Fibroblast of mammary gland (primary cell): ENCODE data around the gene IL5.
A peak's percentile ranks its signal among the peaks of the same experiment; 100 is the strongest.

Experiments
- DNase-seq: peaks from one replicate; pipeline ENCODE4 v3.0.0-alpha.2; 2010; ENCODE audit warnings: low read depth
- H3K4me3 ChIP-seq: 2 replicates; pipeline ENCODE4 v1.5.1; 2011; ENCODE audit warnings: low read depth, mild to moderate bottlenecking, low read length, moderate library complexity; ENCODE audit not compliant: control insufficient read depth
- CTCF ChIP-seq: conservative IDR thresholded peaks from 2 replicates; pipeline ENCODE4 v1.5.1; 2011; ENCODE audit warnings: low read depth, low read length, inconsistent platforms; ENCODE audit not compliant: control insufficient read depth, insufficient read depth

IL5 gene

DNA sequence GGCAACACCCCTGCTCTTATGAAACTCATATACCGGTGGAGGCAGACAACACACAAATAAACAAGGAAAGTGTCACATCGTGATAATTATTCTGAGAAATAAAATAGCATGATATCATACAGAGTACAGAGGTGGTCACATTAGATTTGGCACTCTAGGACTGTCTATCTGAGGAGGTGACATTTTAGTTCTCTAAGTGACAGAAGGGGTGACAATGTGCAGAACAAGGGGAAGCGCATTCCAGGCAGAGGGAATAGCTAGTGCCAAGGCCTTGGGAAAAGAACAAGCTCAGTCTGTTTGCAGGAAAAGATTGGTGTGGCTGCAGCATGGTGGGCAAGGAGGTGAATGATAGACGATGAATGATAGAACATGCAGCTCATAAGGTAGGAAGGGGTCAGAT lies 40.1 kb downstream of the IL5 start:
- DNase-seq: no peak
- no peak for TF ChIP-seq CTCF

DNA sequence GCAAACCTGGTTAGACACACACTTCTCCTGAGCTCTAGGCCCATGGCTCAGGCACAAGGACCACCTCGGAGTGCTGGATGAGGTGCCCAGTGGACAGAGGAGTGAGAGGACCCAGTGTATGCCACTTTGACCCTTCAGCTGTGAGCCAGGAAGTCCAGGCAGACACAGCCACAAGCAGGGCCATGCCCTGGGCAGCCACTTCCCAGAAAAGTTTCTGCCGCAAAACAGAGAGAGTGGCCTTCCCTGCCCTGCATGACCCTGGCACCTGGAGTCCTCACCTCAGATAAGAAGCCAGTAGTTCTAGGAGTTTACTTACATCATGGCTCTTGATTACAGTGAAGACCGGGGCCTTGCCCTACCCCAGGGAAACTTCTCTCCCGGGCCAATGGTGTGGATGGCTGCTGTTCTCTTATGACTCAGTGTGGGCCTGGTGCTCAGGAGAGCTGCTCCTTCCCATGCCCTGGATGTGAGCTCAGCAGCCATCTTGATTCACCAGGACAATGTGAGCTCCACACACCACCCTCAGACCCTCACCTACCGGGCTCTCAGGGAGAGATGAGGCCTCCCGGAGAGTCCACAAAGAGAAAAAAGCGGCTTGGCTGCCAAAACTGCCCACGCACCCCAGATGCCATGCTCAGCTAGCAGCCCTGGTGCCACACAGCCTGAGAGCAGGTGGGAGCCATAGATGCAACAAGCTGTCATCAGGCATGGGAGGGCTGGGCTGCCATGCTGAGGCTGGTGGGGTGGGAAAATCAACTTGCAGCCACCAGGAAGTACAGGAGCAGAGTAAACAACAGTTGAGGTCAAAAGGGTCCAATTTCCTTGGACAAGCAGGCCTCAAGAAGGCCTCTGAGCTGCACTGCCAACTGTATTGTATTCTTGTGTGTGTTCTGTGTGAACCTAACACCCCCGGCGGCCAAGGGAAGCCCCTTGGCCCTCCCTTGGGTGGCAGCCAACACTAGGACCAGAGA lies 41.1 kb downstream of the IL5 start:
- no peak overlapping the region for H3K4me3 ChIP-seq
- peak; percentile 57 for DNase-seq
- TF ChIP-seq CTCF: no peak

More for the DNA sequence above, 40.1 kb downstream of the IL5 start:
- H3K4me3 ChIP-seq: no peak overlapping the region

DNA sequence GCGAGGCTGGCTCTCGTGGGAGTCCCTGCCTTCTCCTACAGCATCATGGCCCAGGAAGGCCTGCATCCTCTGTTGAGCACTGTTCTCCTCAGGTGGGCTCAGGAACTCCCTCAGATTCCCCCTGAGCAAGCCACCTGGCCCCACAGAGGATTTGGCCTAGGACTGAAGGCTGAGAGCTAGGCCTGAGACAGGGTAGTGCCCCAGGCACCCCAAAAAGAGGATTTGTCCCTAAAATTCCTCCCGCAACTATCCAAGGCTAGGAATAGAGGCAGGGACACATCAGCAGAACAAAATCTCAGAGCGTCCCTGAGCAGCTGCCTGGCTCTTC lies 41.7 kb downstream of the IL5 start:
- no peak for TF ChIP-seq CTCF
- H3K4me3 ChIP-seq: no peak overlapping the region
- DNase-seq: no peak

DNA sequence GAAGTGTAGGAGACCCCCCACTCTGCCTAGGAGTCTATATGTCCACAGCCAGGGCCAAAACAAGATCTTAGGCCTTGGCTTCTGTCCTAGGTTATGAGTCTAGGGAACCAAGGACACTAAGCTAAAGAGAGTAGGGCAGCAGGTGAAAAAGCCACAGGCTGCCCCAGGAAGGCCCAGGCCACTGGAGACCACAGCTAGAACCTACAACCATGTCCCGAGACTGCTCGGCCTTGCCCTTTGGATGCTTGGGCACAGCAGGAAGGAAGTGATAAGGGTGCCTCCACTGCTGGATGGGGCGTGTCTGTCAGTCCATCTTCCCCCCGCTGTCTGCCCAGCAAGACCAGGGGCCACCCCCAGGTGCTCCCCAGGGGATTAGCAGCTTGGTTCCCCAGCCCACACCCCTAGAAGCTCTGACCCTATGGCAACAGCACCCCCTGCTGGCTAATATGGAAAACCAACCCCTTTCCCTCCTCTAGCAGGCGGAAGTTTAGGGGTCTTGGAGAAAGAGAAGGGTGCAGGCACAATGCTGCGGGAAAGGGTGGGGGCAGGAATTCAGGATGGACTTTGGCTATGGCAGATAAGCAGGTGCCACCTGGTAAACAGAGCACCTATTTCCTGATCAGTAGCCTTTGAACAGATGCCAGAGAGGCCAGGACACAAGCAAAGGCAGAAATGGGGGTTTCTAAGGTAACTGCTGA lies 42.2 kb downstream of the IL5 start:
- no peak overlapping the region for H3K4me3 ChIP-seq
- TF ChIP-seq CTCF: peak; percentile 84
- peak; percentile 57 for DNase-seq

- no peak overlapping the region for H3K4me3 ChIP-seq
- TF ChIP-seq CTCF: no peak
- DNase-seq: no peak
These were observed 42.9 kb downstream of the IL5 start for GRCh38 chr5:132500244-132500930.

GRCh38 chr5:132499440-132500243 lies 43.7 kb downstream of the IL5 start:
- DNase-seq: no peak

More at GRCh38 chr5:132499440-132500243, 43.7 kb downstream of the IL5 start:
- TF ChIP-seq CTCF: no peak
- no peak overlapping the region for H3K4me3 ChIP-seq
